NT2/D1 (cell line): Measurements from ENCODE around the gene MRPL27.

Experiments
- DNase-seq: peaks from one replicate; pipeline ENCODE4 v3.0.0-alpha.2; 2011; ENCODE audit warnings: low read depth, low spot score
- H3K27me3 ChIP-seq: 2 replicates; pipeline ENCODE4 v1.6.0; 2011; ENCODE audit warnings: mild to moderate bottlenecking; ENCODE audit not compliant: insufficient read length, insufficient read depth
- H3K36me3 ChIP-seq: 2 replicates; pipeline ENCODE4 v1.6.1; 2011; ENCODE audit warnings: mild to moderate bottlenecking, low read length, mixed read lengths; ENCODE audit not compliant: insufficient read depth, insufficient read length
- H3K4me1 ChIP-seq: 2 replicates; pipeline ENCODE4 v1.5.1; 2011; ENCODE audit not compliant: insufficient read depth, insufficient read length
- H3K4me3 ChIP-seq: 2 replicates; pipeline ENCODE4 v1.5.1; 2011; ENCODE audit warnings: low read depth; ENCODE audit not compliant: insufficient read length
- H3K9ac ChIP-seq: 2 replicates; pipeline ENCODE4 v1.6.0; 2011; ENCODE audit warnings: low read depth; ENCODE audit not compliant: insufficient read length
- H3K9me3 ChIP-seq: 2 replicates; pipeline ENCODE4 v1.5.1; 2011; ENCODE audit warnings: mild to moderate bottlenecking, low read length; ENCODE audit not compliant: insufficient read depth
- SUZ12 ChIP-seq: IDR thresholded peaks from 2 replicates; pipeline ENCODE4 v1.6.1; 2011; ENCODE audit not compliant: insufficient read length, insufficient read depth; ENCODE audit errors: extremely low read depth
- YY1 ChIP-seq: IDR thresholded peaks from 2 replicates; pipeline ENCODE4 v1.6.1; 2011; ENCODE audit not compliant: insufficient read length, insufficient read depth
- ZNF274 ChIP-seq: IDR thresholded peaks from 2 replicates; pipeline ENCODE4 v1.6.1; 2011; ENCODE audit warnings: mild to moderate bottlenecking, low read depth, low read length

The MRPL27 gene

GRCh38 chr17:50359005-50359699 lies 13.8 kb downstream of the MRPL27 start:
- no peak for DNase-seq
- Histone ChIP-seq H3K9me3 (no peaks in the 10 kb centered on the region), H3K36me3 (peaks cover 72% of the 10 kb centered on the region), H3K4me1 (peaks cover 8% of the 10 kb centered on the region), H3K4me3 (no peak overlapping the region), H3K9ac (no peak overlapping the region), H3K27me3 (no peaks in the 10 kb centered on the region)
- no peak for TF ChIP-seq YY1
- TF ChIP-seq SUZ12: no peak
- TF ChIP-seq ZNF274: no peak

- H3K27me3 ChIP-seq: no peaks in the 10 kb centered on the region
- TF ChIP-seq SUZ12 (no peak), ZNF274 (no peak)
- H3K36me3 ChIP-seq: peaks cover 82% of the 10 kb centered on the region
- H3K9ac ChIP-seq: no peak overlapping the region
- no peak for DNase-seq
- peaks cover under 1% of the 10 kb centered on the region for H3K4me1 ChIP-seq
- no peaks in the 10 kb centered on the region for H3K9me3 ChIP-seq
- no peak overlapping the region for H3K4me3 ChIP-seq
Observed at GRCh38 chr17:50358177-50358576, 14.8 kb downstream of the MRPL27 start.

- Histone ChIP-seq H3K27me3 (no peaks in the 10 kb centered on the region), H3K9me3 (no peaks in the 10 kb centered on the region), H3K4me1 (peaks cover 3% of the 10 kb centered on the region), H3K9ac (no peak overlapping the region), H3K36me3 (peaks cover 93% of the 10 kb centered on the region), H3K4me3 (no peak overlapping the region)
- TF ChIP-seq ZNF274: no peak
- no peak for TF ChIP-seq SUZ12
- no peak for TF ChIP-seq YY1
- no peak for DNase-seq
Observed at GRCh38 chr17:50356892-50357510, 16.0 kb downstream of the MRPL27 start.

GRCh38 chr17:50356418-50356817 lies 16.6 kb downstream of the MRPL27 start:
- H3K9ac ChIP-seq: no peak overlapping the region
- H3K36me3 ChIP-seq: peaks cover 96% of the 10 kb centered on the region
- no peaks in the 10 kb centered on the region for H3K9me3 ChIP-seq
- no peak overlapping the region for H3K4me3 ChIP-seq
- TF ChIP-seq ZNF274: no peak
- TF ChIP-seq SUZ12: no peak
- TF ChIP-seq YY1: no peak
- DNase-seq: no peak
- H3K4me1 ChIP-seq: peaks cover 3% of the 10 kb centered on the region
- no peaks in the 10 kb centered on the region for H3K27me3 ChIP-seq

- DNase-seq: no peak
- H3K4me3 ChIP-seq: no peak overlapping the region
- TF ChIP-seq YY1 (no peak), SUZ12 (no peak), ZNF274 (no peak)
- no peaks in the 10 kb centered on the region for H3K27me3 ChIP-seq
- peaks cover 3% of the 10 kb centered on the region for H3K4me1 ChIP-seq
- H3K36me3 ChIP-seq: peaks cover 90% of the 10 kb centered on the region
- no peak overlapping the region for H3K9ac ChIP-seq
- H3K9me3 ChIP-seq: no peaks in the 10 kb centered on the region
Observed at GRCh38 chr17:50355701-50356341, 17.2 kb downstream of the MRPL27 start.

- H3K9ac ChIP-seq: no peak overlapping the region
- peaks cover 87% of the 10 kb centered on the region for H3K36me3 ChIP-seq
- no peak overlapping the region for H3K4me3 ChIP-seq
- TF ChIP-seq YY1: no peak
- no peak for TF ChIP-seq ZNF274
- DNase-seq: no peak
- no peaks in the 10 kb centered on the region for H3K9me3 ChIP-seq
- peaks cover 3% of the 10 kb centered on the region for H3K4me1 ChIP-seq
- H3K27me3 ChIP-seq: no peaks in the 10 kb centered on the region
Observed at GRCh38 chr17:50355336-50355700, 17.7 kb downstream of the MRPL27 start.

GRCh38 chr17:50354776-50355175 lies 18.2 kb downstream of the MRPL27 start:
- Histone ChIP-seq H3K4me1 (peaks cover 3% of the 10 kb centered on the region), H3K9me3 (no peaks in the 10 kb centered on the region), H3K4me3 (no peak overlapping the region), H3K9ac (no peak overlapping the region), H3K36me3 (peaks cover 81% of the 10 kb centered on the region), H3K27me3 (no peaks in the 10 kb centered on the region)
- no peak for DNase-seq
- TF ChIP-seq YY1 (no peak), SUZ12 (no peak), ZNF274 (no peak)
